HCT116 (cell line): ENCODE data around the gene HPGDS.

Experiments
- CTCF ChIP-seq, 3 experiments: fragments of 200-600 bp in 1 of 3; sonication (generic) in 1 of 3; IDR thresholded peaks in 2 of 3; conservative IDR thresholded peaks in 1 of 3; 2 replicates each; pipeline ENCODE4 v1.5.1; 2012 to 2017; ENCODE audit warnings: low read depth in 2 of 3, low read length in 2 of 3, antibody characterized with exemption in 1 of 3, borderline replicate concordance in 1 of 3, control low read depth in 1 of 3, mild to moderate bottlenecking in 1 of 3, mixed read lengths in 1 of 3, mixed run types in 1 of 3, moderate library complexity in 1 of 3; ENCODE audit not compliant: insufficient read depth in 1 of 3
- EGR1 ChIP-seq: IDR thresholded peaks from 2 replicates; pipeline ENCODE4 v1.6.1; 2012; ENCODE audit warnings: low read depth
- EZH2phosphoT487 ChIP-seq: fragments of 200-600 bp; IDR thresholded peaks from 2 replicates; pipeline ENCODE4 v1.6.1; 2018; ENCODE audit warnings: antibody characterized with exemption, borderline replicate concordance
- POLR2A ChIP-seq: IDR thresholded peaks from 2 replicates; pipeline ENCODE4 v1.7.0; 2011; ENCODE audit warnings: borderline replicate concordance; ENCODE audit not compliant: insufficient read depth, insufficient read length; ENCODE audit errors: extremely low read depth
- RAD21 ChIP-seq: IDR thresholded peaks from 2 replicates; pipeline ENCODE4 v1.6.1; 2012; ENCODE audit warnings: low read depth, mild to moderate bottlenecking
- YY1 ChIP-seq: IDR thresholded peaks from 2 replicates; pipeline ENCODE4 v1.6.1; 2011; ENCODE audit warnings: low read length, low read depth, moderate library complexity, mild to moderate bottlenecking; ENCODE audit not compliant: insufficient replicate concordance; ENCODE audit errors: extremely low read depth
- TF ChIP-seq, protein P1 (sequence below): IDR thresholded peaks from 2 replicates; pipeline ENCODE4 v1.6.1; 2012

- no peak for TF ChIP-seq RAD21
- no peak for TF ChIP-seq EGR1
- TF ChIP-seq YY1: no peak
- TF ChIP-seq CTCF (IDR thresholded peaks at IDR 0.05 in 2 of 3, conservative IDR thresholded peaks at IDR 0.05 in 1 of 3; ENCODE audit: borderline replicate concordance in 1 of 3, insufficient read depth in 1 of 3, low read depth in 2 of 3, low read length in 2 of 3): no peak
- TF ChIP-seq EZH2phosphoT487: no peak
- TF ChIP-seq, protein P1, sequence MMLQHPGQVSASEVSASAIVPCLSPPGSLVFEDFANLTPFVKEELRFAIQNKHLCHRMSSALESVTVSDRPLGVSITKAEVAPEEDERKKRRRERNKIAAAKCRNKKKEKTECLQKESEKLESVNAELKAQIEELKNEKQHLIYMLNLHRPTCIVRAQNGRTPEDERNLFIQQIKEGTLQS: no peak
- TF ChIP-seq POLR2A: no peak
Measured at GRCh38 chr4:94339779-94340178, 2.9 kb downstream of the HPGDS start.
